ENCODE measurements around the gene OGDHL.

The OGDHL gene

GRCh38 chr10:49759787-49760551 lies 2.2 kb downstream of the OGDHL start:
- WGBS, 2 donors (ENCODE audit: extremely low coverage in 2 of 2, insufficient read length in 2 of 2, insufficient replicate concordance in 1 of 2) = no CpG with 5 or more reads among the region's 10 CpGs
- Histone ChIP-seq H2BK15ac (ENCODE audit: low read length) (no peak overlapping the region), H2BK120ac (ENCODE audit: low read depth, low read length) (no peak overlapping the region), H2BK5ac (ENCODE audit: low read length) (no peak overlapping the region), H3K14ac (ENCODE audit: low read length) (no peak overlapping the region), H3K27ac (replicated peaks; ENCODE audit: low read length) (no peak overlapping the region), H3K18ac (ENCODE audit: low read length) (no peak overlapping the region), H3K79me1 (ENCODE audit: low read depth, low read length) (no peaks in the 10 kb centered on the region), H2AFZ (ENCODE audit: low read length) (no peak overlapping the region), H3K27me3 (ENCODE audit: control insufficient read depth in 3 of 3, insufficient read depth in 3 of 3, low read depth in 1 of 3, low read length in 3 of 3) (peaks cover 0 to 18% (median 11%) of the 10 kb centered on the region in 3 experiments), H2BK12ac (ENCODE audit: low read length) (no peak overlapping the region), H3K4ac (ENCODE audit: low read length) (no peak overlapping the region), H3K4me2 (ENCODE audit: insufficient read depth, low read length, poor library complexity, severe bottlenecking) (no peak overlapping the region), H3K4me1 (ENCODE audit: control insufficient read depth in 2 of 2, insufficient read depth in 1 of 2, low read depth in 1 of 2, low read length in 2 of 2) (peaks cover 2 to 3% of the 10 kb centered on the region in 2 donors), H3K23ac (ENCODE audit: low read depth, low read length, poor library complexity) (no peak overlapping the region), H3K9ac (ENCODE audit: low read depth, low read length, poor library complexity) (no peak overlapping the region), H2AK5ac (ENCODE audit: low read depth, low read length) (no peak overlapping the region), H3K36me3 (replicated peaks in 1 of 2; ENCODE audit: control insufficient read depth in 2 of 2, insufficient read depth in 2 of 2, low read length in 2 of 2) (no peaks in the 10 kb centered on the region), H4K8ac (ENCODE audit: low read depth, low read length) (no peak overlapping the region), H4K91ac (ENCODE audit: low read depth, low read length, poor library complexity) (no peak overlapping the region), H3K4me3 (ENCODE audit: low read length in 2 of 2) (no peak overlapping the region), H3K9me3 (replicated peaks in 1 of 2; ENCODE audit: control insufficient read depth in 2 of 2, insufficient read depth in 1 of 2, low read depth in 1 of 2, low read length in 2 of 2) (no peaks in the 10 kb centered on the region)
- DNase-seq (ENCODE audit: low spot score) = no peak

- Histone ChIP-seq H2AFZ (ENCODE audit: low read length) (no peak overlapping the region), H3K9me3 (replicated peaks in 1 of 2; ENCODE audit: control insufficient read depth in 2 of 2, insufficient read depth in 1 of 2, low read depth in 1 of 2, low read length in 2 of 2) (no peaks in the 10 kb centered on the region), H2AK5ac (ENCODE audit: low read depth, low read length) (no peak overlapping the region), H3K4me3 (ENCODE audit: low read length in 2 of 2) (no peak overlapping the region), H3K4ac (ENCODE audit: low read length) (no peak overlapping the region), H2BK120ac (ENCODE audit: low read depth, low read length) (no peak overlapping the region), H3K36me3 (replicated peaks in 1 of 2; ENCODE audit: control insufficient read depth in 2 of 2, insufficient read depth in 2 of 2, low read length in 2 of 2) (no peaks in the 10 kb centered on the region), H3K4me2 (ENCODE audit: insufficient read depth, low read length, poor library complexity, severe bottlenecking) (no peak overlapping the region), H2BK15ac (ENCODE audit: low read length) (no peak overlapping the region), H3K4me1 (ENCODE audit: control insufficient read depth in 2 of 2, insufficient read depth in 1 of 2, low read depth in 1 of 2, low read length in 2 of 2) (peaks cover 2 to 3% of the 10 kb centered on the region in 2 donors), H3K23ac (ENCODE audit: low read depth, low read length, poor library complexity) (peak overlapping the region; percentile 66), H3K14ac (ENCODE audit: low read length) (no peak overlapping the region), H4K8ac (ENCODE audit: low read depth, low read length) (no peak overlapping the region), H2BK12ac (ENCODE audit: low read length) (no peak overlapping the region), H3K18ac (ENCODE audit: low read length) (no peak overlapping the region), H3K9ac (ENCODE audit: low read depth, low read length, poor library complexity) (no peak overlapping the region), H3K27me3 (ENCODE audit: control insufficient read depth in 3 of 3, insufficient read depth in 3 of 3, low read depth in 1 of 3, low read length in 3 of 3) (peaks cover 0 to 16% (median 4%) of the 10 kb centered on the region in 3 experiments), H3K27ac (replicated peaks; ENCODE audit: low read length) (no peak overlapping the region), H3K79me1 (ENCODE audit: low read depth, low read length) (no peaks in the 10 kb centered on the region), H4K91ac (ENCODE audit: low read depth, low read length, poor library complexity) (no peak overlapping the region), H2BK5ac (ENCODE audit: low read length) (no peak overlapping the region)
- no peak for DNase-seq (ENCODE audit: low spot score)
- WGBS, 2 donors (ENCODE audit: extremely low coverage in 2 of 2, insufficient read length in 2 of 2, insufficient replicate concordance in 1 of 2) = no CpG with 5 or more reads among the region's 15 CpGs
Measured at GRCh38 chr10:49758249-49758930, 3.7 kb downstream of the OGDHL start.

DNA sequence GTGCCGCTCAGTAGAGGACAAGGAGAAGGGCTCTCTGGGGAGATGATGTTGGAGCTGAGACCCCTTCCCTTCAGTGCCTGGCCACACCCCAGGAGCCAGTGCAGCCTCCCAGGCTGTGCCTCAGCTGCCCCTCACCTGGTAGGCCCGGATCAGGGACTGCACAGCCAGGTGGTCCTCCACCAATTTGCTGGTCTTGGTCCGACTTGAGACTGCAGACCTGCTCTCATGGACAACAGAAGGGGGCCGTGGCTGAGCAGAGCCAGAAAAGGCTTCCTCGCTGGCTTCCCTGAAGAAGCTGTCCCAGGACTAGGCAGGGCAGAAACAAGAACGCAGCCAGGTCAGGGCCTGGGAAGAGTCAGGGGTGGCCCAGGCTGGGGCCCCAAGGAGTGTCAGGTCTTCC lies 5.5 kb downstream of the OGDHL start:
- H3K4ac ChIP-seq (ENCODE audit: low read length) = no peak overlapping the region
- peaks cover 0 to 2% of the 10 kb centered on the region in 2 donors for H3K4me1 ChIP-seq (ENCODE audit: control insufficient read depth in 2 of 2, insufficient read depth in 1 of 2, low read depth in 1 of 2, low read length in 2 of 2)
- peak overlapping the region; percentile 27 for H3K14ac ChIP-seq (ENCODE audit: low read length)
- H3K9me3 ChIP-seq (replicated peaks in 1 of 2; ENCODE audit: control insufficient read depth in 2 of 2, insufficient read depth in 1 of 2, low read depth in 1 of 2, low read length in 2 of 2) = no peaks in the 10 kb centered on the region
- H4K91ac ChIP-seq (ENCODE audit: low read depth, low read length, poor library complexity) = peak overlapping the region; percentile 46
- no peak overlapping the region for H3K4me2 ChIP-seq (ENCODE audit: insufficient read depth, low read length, poor library complexity, severe bottlenecking)
- no peak overlapping the region for H2BK120ac ChIP-seq (ENCODE audit: low read depth, low read length)
- H2BK15ac ChIP-seq (ENCODE audit: low read length) = no peak overlapping the region
- H2AFZ ChIP-seq (ENCODE audit: low read length) = no peak overlapping the region
- H3K27me3 ChIP-seq (ENCODE audit: control insufficient read depth in 3 of 3, insufficient read depth in 3 of 3, low read depth in 1 of 3, low read length in 3 of 3) = peaks cover 0 to 7% (median 0%) of the 10 kb centered on the region in 3 experiments
- peak overlapping the region; percentile 23 for H3K23ac ChIP-seq (ENCODE audit: low read depth, low read length, poor library complexity)
- no peak overlapping the region for H3K9ac ChIP-seq (ENCODE audit: low read depth, low read length, poor library complexity)
- peak overlapping the region; percentile 38 for H2AK5ac ChIP-seq (ENCODE audit: low read depth, low read length)
- no CpG with 5 or more reads among the region's 6 CpGs for WGBS, 2 donors (ENCODE audit: extremely low coverage in 2 of 2, insufficient read length in 2 of 2, insufficient replicate concordance in 1 of 2)
- H3K4me3 ChIP-seq (ENCODE audit: low read length in 2 of 2) = no peak overlapping the region
- no peak overlapping the region for H2BK5ac ChIP-seq (ENCODE audit: low read length)
- no peaks in the 10 kb centered on the region for H3K36me3 ChIP-seq (replicated peaks in 1 of 2; ENCODE audit: control insufficient read depth in 2 of 2, insufficient read depth in 2 of 2, low read length in 2 of 2)
- no peak overlapping the region for H3K18ac ChIP-seq (ENCODE audit: low read length)
- H2BK12ac ChIP-seq (ENCODE audit: low read length) = no peak overlapping the region
- H3K79me1 ChIP-seq (ENCODE audit: low read depth, low read length) = no peaks in the 10 kb centered on the region
- peak overlapping the region; percentile 9 for H4K8ac ChIP-seq (ENCODE audit: low read depth, low read length)
- no peak overlapping the region for H3K27ac ChIP-seq (replicated peaks; ENCODE audit: low read length)
- no peak for DNase-seq (ENCODE audit: low spot score)

DNA sequence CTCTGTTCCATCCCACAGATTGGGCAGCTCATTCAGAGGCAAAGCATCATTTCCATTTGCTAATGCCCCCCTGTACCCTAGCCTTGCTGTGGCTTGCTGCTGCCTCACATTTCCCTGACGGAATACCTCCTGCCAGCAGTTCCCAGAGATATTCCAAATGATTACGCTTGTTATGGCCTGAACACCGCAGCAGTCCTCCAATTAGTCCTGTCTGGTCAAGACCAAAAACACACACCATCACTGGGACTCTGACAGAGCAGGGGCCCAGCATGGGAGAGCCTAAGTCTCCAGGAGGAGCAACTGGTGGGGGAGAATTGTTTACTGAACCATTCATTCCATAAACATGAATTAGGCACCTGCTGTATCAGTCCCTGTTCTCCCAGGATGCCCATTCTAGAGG lies 6.1 kb downstream of the OGDHL start:
- no peak overlapping the region for H3K18ac ChIP-seq (ENCODE audit: low read length)
- no peak overlapping the region for H3K4me3 ChIP-seq (ENCODE audit: low read length in 2 of 2)
- no peak overlapping the region for H3K23ac ChIP-seq (ENCODE audit: low read depth, low read length, poor library complexity)
- no CpG with 5 or more reads among the region's 3 CpGs for WGBS, 2 donors (ENCODE audit: extremely low coverage in 2 of 2, insufficient read length in 2 of 2, insufficient replicate concordance in 1 of 2)
- H4K8ac ChIP-seq (ENCODE audit: low read depth, low read length) = no peak overlapping the region
- no peak overlapping the region for H2BK12ac ChIP-seq (ENCODE audit: low read length)
- no peaks in the 10 kb centered on the region for H3K79me1 ChIP-seq (ENCODE audit: low read depth, low read length)
- H2BK120ac ChIP-seq (ENCODE audit: low read depth, low read length) = no peak overlapping the region
- H2BK15ac ChIP-seq (ENCODE audit: low read length) = no peak overlapping the region
- no peaks in the 10 kb centered on the region for H3K9me3 ChIP-seq (replicated peaks in 1 of 2; ENCODE audit: control insufficient read depth in 2 of 2, insufficient read depth in 1 of 2, low read depth in 1 of 2, low read length in 2 of 2)
- no peak overlapping the region for H2AK5ac ChIP-seq (ENCODE audit: low read depth, low read length)
- H3K4me2 ChIP-seq (ENCODE audit: insufficient read depth, low read length, poor library complexity, severe bottlenecking) = no peak overlapping the region
- no peak overlapping the region for H2BK5ac ChIP-seq (ENCODE audit: low read length)
- H3K4ac ChIP-seq (ENCODE audit: low read length) = no peak overlapping the region
- no peak overlapping the region for H2AFZ ChIP-seq (ENCODE audit: low read length)
- DNase-seq (ENCODE audit: low spot score) = no peak
- H3K9ac ChIP-seq (ENCODE audit: low read depth, low read length, poor library complexity) = no peak overlapping the region
- H3K27ac ChIP-seq (replicated peaks; ENCODE audit: low read length) = no peak overlapping the region
- H3K36me3 ChIP-seq (replicated peaks in 1 of 2; ENCODE audit: control insufficient read depth in 2 of 2, insufficient read depth in 2 of 2, low read length in 2 of 2) = no peaks in the 10 kb centered on the region
- no peaks in the 10 kb centered on the region for H3K4me1 ChIP-seq (ENCODE audit: control insufficient read depth in 2 of 2, insufficient read depth in 1 of 2, low read depth in 1 of 2, low read length in 2 of 2)
- no peak overlapping the region for H4K91ac ChIP-seq (ENCODE audit: low read depth, low read length, poor library complexity)
- peaks cover 0 to 1% (median 0%) of the 10 kb centered on the region in 3 experiments for H3K27me3 ChIP-seq (ENCODE audit: control insufficient read depth in 3 of 3, insufficient read depth in 3 of 3, low read depth in 1 of 3, low read length in 3 of 3)
- no peak overlapping the region for H3K14ac ChIP-seq (ENCODE audit: low read length)
